ENCODE measurements around the gene TMX1.
A peak's percentile ranks its signal among the peaks of the same experiment; 100 is the strongest.

Gene TMX1

GRCh38 chr14:51294951-51295525 lies 55.0 kb downstream of the TMX1 start:
- TF ChIP-seq CTCF (IDR thresholded peaks at IDR 0.05; ENCODE audit: unreplicated experiment in 3 of 3): no peak
- Mint-ChIP-seq H3K4me3 (no peak overlapping the region), H3K36me3 (ENCODE audit: low read depth) (no peaks in the 10 kb centered on the region), H3K4me1 (peaks cover 26% of the 10 kb centered on the region), H3K27ac (no peak overlapping the region), H3K27me3 (ENCODE audit: low read depth) (peaks cover 4% of the 10 kb centered on the region), H3K9me3 (no peaks in the 10 kb centered on the region)

DNA sequence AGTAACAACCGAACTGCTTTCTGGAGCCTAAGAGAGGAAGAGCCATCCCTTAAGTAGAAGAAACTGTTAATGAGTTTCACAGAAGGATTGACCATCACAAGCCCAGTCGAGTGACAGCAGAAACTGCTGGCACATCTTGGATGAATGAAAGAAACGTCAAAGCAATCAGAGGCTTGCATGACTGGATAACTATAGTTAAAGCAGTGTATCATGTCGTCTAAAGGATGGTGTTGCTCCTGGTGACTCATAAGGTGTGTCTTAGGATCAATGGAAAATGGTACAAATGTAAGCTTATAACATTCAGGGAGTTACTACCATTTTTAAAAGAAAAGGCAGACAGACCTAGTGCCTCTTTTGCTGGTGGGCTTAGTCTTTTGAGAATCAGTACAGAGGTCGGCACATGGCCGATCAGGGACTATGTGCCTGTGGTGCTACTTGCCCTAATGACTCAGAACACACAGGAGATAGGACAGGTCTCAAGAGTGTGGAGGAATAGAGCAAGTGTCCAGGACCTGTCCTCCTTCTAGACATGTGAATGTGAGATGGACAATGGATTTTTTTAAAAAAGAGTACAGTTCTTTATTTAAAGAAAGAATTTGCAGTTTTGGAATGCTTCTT lies 55.7 kb downstream of the TMX1 start:
- Mint-ChIP-seq H3K27me3 (ENCODE audit: low read depth) (peaks cover 4% of the 10 kb centered on the region), H3K27ac (no peak overlapping the region), H3K4me3 (no peak overlapping the region), H3K9me3 (no peaks in the 10 kb centered on the region), H3K36me3 (ENCODE audit: low read depth) (no peaks in the 10 kb centered on the region), H3K4me1 (peaks cover 26% of the 10 kb centered on the region)
- no peak for TF ChIP-seq CTCF (IDR thresholded peaks at IDR 0.05; ENCODE audit: unreplicated experiment in 3 of 3)

DNA sequence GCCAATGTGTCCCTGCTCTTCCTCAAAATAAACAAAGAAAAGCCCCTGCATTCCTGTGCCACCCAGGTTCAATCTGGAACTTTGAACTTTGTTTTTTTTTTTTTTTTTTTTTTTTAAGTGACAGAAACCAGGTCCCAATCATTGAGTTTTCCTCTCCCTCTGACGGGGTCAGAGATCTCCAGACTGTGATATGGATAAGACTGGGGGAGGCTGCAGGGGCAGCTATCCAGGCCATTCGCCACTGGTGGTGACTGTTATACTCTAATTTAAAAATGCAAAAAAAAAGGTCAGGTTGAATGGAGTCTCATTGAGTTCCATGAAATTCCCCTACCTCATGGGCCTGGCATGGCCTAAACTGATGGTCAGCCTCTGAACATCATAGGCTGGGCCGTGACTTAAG lies 57.0 kb downstream of the TMX1 start:
- TF ChIP-seq CTCF (IDR thresholded peaks at IDR 0.05; ENCODE audit: unreplicated experiment in 3 of 3): no peak
- H3K9me3 Mint-ChIP-seq: no peaks in the 10 kb centered on the region

GRCh38 chr14:51298895-51299294 lies 58.8 kb downstream of the TMX1 start:
- H3K27me3 Mint-ChIP-seq (ENCODE audit: low read depth): peaks cover 8% of the 10 kb centered on the region
- H3K27ac Mint-ChIP-seq: no peak overlapping the region
- H3K36me3 Mint-ChIP-seq (ENCODE audit: low read depth): no peaks in the 10 kb centered on the region
- H3K4me1 Mint-ChIP-seq: peaks cover 27% of the 10 kb centered on the region
- H3K9me3 Mint-ChIP-seq: no peaks in the 10 kb centered on the region
- H3K4me3 Mint-ChIP-seq: no peak overlapping the region
- no peak for TF ChIP-seq CTCF (IDR thresholded peaks at IDR 0.05; ENCODE audit: unreplicated experiment in 3 of 3)

More for the DNA sequence above, 57.0 kb downstream of the TMX1 start:
- Mint-ChIP-seq H3K4me1 (peaks cover 25% of the 10 kb centered on the region), H3K27ac (no peak overlapping the region), H3K36me3 (ENCODE audit: low read depth) (no peaks in the 10 kb centered on the region), H3K27me3 (ENCODE audit: low read depth) (peaks cover 5% of the 10 kb centered on the region), H3K4me3 (no peak overlapping the region)

GRCh38 chr14:51302295-51303030 lies 62.4 kb downstream of the TMX1 start:
- Mint-ChIP-seq H3K27me3 (ENCODE audit: low read depth) (peaks cover 8% of the 10 kb centered on the region), H3K4me3 (no peak overlapping the region), H3K36me3 (ENCODE audit: low read depth) (no peaks in the 10 kb centered on the region), H3K27ac (peak overlapping the region in 2 of 3 experiments; percentile 7 to 11), H3K4me1 (peaks cover 43% of the 10 kb centered on the region), H3K9me3 (no peaks in the 10 kb centered on the region)
- TF ChIP-seq CTCF (IDR thresholded peaks at IDR 0.05; ENCODE audit: unreplicated experiment in 3 of 3): no peak
